K562 (cell line): Measurements from ENCODE around the gene VANGL1. TPM values are rescaled to one million over a fixed set of nuclear protein-coding genes. Genes with fewer than 3 reads are reported as not detected.

Source experiments
- CBX2 ChIP-seq: fragments of 200-600 bp; sonication (generic); IDR thresholded peaks from one replicate; pipeline ENCODE4 v1.6.1; 2012; ENCODE audit warnings: mild to moderate bottlenecking, low read length, inconsistent platforms; ENCODE audit not compliant: insufficient read depth, poor library complexity, severe bottlenecking
- CEBPB ChIP-seq: fragments of 450-650 bp; IDR thresholded peaks from 2 replicates; pipeline ENCODE4 v1.6.1; 2016; ENCODE audit warnings: missing genetic modification characterization, missing compliant biosample characterization
- EP400 ChIP-seq: fragments of 450-650 bp; IDR thresholded peaks from 2 replicates; pipeline ENCODE4 v1.6.1; 2017; ENCODE audit warnings: antibody characterized with exemption, mild to moderate bottlenecking, moderate library complexity
- ETS2 ChIP-seq: IDR thresholded peaks from 2 replicates; pipeline ENCODE4 v1.6.1; 2016; ENCODE audit warnings: borderline replicate concordance, missing genetic modification characterization, mild to moderate bottlenecking, moderate library complexity, missing compliant biosample characterization; ENCODE audit not compliant: poor library complexity, severe bottlenecking
- FOSL1 ChIP-seq: fragments of 200-800 bp; sonication (Bioruptor generic); conservative IDR thresholded peaks from 2 replicates; pipeline ENCODE4 v1.6.1; 2016; ENCODE audit warnings: missing genetic modification characterization, missing compliant biosample characterization
- GABPA ChIP-seq: fragments of 200-800 bp; sonication (Bioruptor generic); conservative IDR thresholded peaks from 2 replicates; pipeline ENCODE4 v1.6.1; 2016; ENCODE audit warnings: low read depth, missing genetic modification characterization, missing compliant biosample characterization
- IFI16 ChIP-seq: fragments of 250-450 bp; sonication (Bioruptor Pico); IDR thresholded peaks from 2 replicates; pipeline ENCODE4 v2.1.2; 2022; ENCODE audit warnings: mild to moderate bottlenecking, inconsistent platforms
- IRF9 ChIP-seq: fragments of 450-650 bp; IDR thresholded peaks from 2 replicates; pipeline ENCODE4 v1.6.1; 2016; ENCODE audit warnings: missing biosample characterization, missing genetic modification characterization
- MTF1 ChIP-seq: fragments of 250-450 bp; sonication (Bioruptor Pico); IDR thresholded peaks from 2 replicates; pipeline ENCODE4 v1.9.0; 2021; ENCODE audit warnings: moderate library complexity, mild to moderate bottlenecking, inconsistent platforms, borderline replicate concordance
- NRF1 ChIP-seq, 2 experiments: fragments of 450-650 bp; IDR thresholded peaks in 1 of 2; conservative IDR thresholded peaks in 1 of 2; 2 replicates each; pipeline ENCODE4 v1.6.1; 2014; ENCODE audit warnings: mild to moderate bottlenecking in 2 of 2
- PHF20 ChIP-seq: fragments of 450-650 bp; IDR thresholded peaks from 2 replicates; pipeline ENCODE4 v1.6.1; 2018; ENCODE audit not compliant: partially characterized antibody
- SMAD3 ChIP-seq: fragments of 450-650 bp; formaldehyde crosslinking; conservative IDR thresholded peaks from 2 replicates; pipeline ENCODE4 v1.4.0; 2020; ENCODE audit warnings: mild to moderate bottlenecking
- SRF ChIP-seq, 2 experiments: fragments of 250-450, 450-650 bp in 1 of 2; sonication (Bioruptor Pico) in 1 of 2; sonication (generic) in 1 of 2; formaldehyde crosslinking; IDR thresholded peaks; 2 replicates each; pipeline versions ENCODE4 v1.5.0 to v1.5.1; 2020 to 2022; ENCODE audit warnings: mild to moderate bottlenecking in 1 of 2, missing genetic modification reagents in 1 of 2
- SRSF3 ChIP-seq: fragments of 200-400 bp; formaldehyde crosslinking; IDR thresholded peaks from 2 replicates; pipeline ENCODE4 v1.6.1; 2016; ENCODE audit warnings: mild to moderate bottlenecking, low read length, moderate library complexity; ENCODE audit not compliant: insufficient read depth
- ZNF133 ChIP-seq: fragments of 250-450 bp; sonication (Bioruptor Pico); IDR thresholded peaks from 2 replicates; pipeline ENCODE4 v1.4.0; 2020; ENCODE audit warnings: mild to moderate bottlenecking
- ZNF239 ChIP-seq: fragments of 250-450 bp; sonication (Bioruptor Pico); IDR thresholded peaks from 2 replicates; pipeline ENCODE4 v1.4.0; 2020; ENCODE audit warnings: mild to moderate bottlenecking
- ZNF583 ChIP-seq: fragments of 250-450 bp; sonication (Bioruptor Pico); IDR thresholded peaks from 2 replicates; pipeline ENCODE4 v1.4.0; 2020
- ZNF75A ChIP-seq: fragments of 450-650 bp; formaldehyde crosslinking; IDR thresholded peaks from 2 replicates; pipeline ENCODE4 v1.4.0; 2020; ENCODE audit warnings: mild to moderate bottlenecking
- ZNF766 ChIP-seq: fragments of 200-800 bp; sonication (Bioruptor generic); conservative IDR thresholded peaks from 2 replicates; pipeline ENCODE4 v1.6.1; 2016; ENCODE audit warnings: missing genetic modification characterization, missing compliant biosample characterization
- ZSCAN32 ChIP-seq: fragments of 450-650 bp; formaldehyde crosslinking; IDR thresholded peaks from 2 replicates; pipeline ENCODE4 v1.4.0; 2020; ENCODE audit warnings: mild to moderate bottlenecking, moderate library complexity
- polyA plus RNA-seq, 8 experiments: library from polyadenylated mRNA; depleted of rRNA in 4 of 8; stranded (reverse) in 5 of 8; unstranded in 3 of 8; fragments of >200 nt; fragmentation: Nextera tagmentation in 2 of 8; fragmentation: Illumina TruSeq in 1 of 8; extraction: Ambion mirVana in 2 of 8; extraction: Trizol in 1 of 8; gene quantifications; 2 replicates each; pipeline versions ENCODE4 v1.2.1 to v1.2.3, GENCODE V29; 2011 to 2014; ENCODE audit warnings: inconsistent platforms in 1 of 8, missing spikeins in 1 of 8
- total RNA-seq, 7 experiments: library from RNA; depleted of rRNA in 6 of 7; stranded (reverse); fragments of >200 nt in 6 of 7; fragmentation: Illumina TruSeq in 2 of 7; extraction: Trizol in 2 of 7; gene quantifications; 2 replicates each; pipeline versions ENCODE4 v1.2.1 to v1.2.3, GENCODE V29; 2011 to 2021; ENCODE audit warnings: low replicate concordance in 1 of 7
- TF ChIP-seq, protein P1 (sequence below): fragments of 250-450 bp; sonication (Bioruptor Pico); IDR thresholded peaks from 2 replicates; pipeline ENCODE4 v1.5.1; 2021; ENCODE audit warnings: mild to moderate bottlenecking
- TF ChIP-seq, protein P2 (sequence below): fragments of 450-650 bp; IDR thresholded peaks from 2 replicates; pipeline ENCODE4 v1.6.1; 2017; ENCODE audit warnings: antibody characterized with exemption, mild to moderate bottlenecking

VANGL1 gene
- total and polyA plus RNA-seq, 9 of the 15 experiments (the other 6 are each of a cell fraction or from before 2014, with no cell fraction given) = 0.90 to 12.8 (median 9.6) TPM

- TF ChIP-seq, protein P1, sequence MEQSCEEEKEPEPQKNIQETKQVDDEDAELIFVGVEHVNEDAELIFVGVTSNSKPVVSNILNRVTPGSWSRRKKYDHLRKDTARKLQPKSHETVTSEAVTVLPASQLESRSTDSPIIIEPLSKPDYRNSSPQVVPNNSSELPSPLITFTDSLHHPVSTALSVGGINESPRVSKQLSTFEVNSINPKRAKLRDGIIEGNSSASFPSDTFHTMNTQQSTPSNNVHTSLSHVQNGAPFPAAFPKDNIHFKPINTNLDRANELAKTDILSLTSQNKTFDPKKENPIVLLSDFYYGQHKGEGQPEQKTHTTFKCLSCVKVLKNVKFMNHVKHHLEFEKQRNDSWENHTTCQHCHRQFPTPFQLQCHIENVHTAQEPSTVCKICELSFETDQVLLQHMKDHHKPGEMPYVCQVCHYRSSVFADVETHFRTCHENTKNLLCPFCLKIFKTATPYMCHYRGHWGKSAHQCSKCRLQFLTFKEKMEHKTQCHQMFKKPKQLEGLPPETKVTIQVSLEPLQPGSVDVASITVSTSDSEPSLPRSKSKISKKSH (CRISPR knock-in tag) = no peak
- no peak for TF ChIP-seq SRSF3
- peak; percentile 85; the same call in 1 of the 2 replicates for TF ChIP-seq ZNF583 (CRISPR knock-in tag)
- no peak for TF ChIP-seq FOSL1
- no peak for TF ChIP-seq SRF (CRISPR knock-in tag; IDR thresholded peaks at IDR 0.05)
- peak; percentile 63; the same call in 1 of the 2 replicates for TF ChIP-seq SMAD3 (CRISPR knock-in tag)
- TF ChIP-seq IRF9 (tag) = peak; percentile 55; the same call in 1 of the 2 replicates
- no peak for TF ChIP-seq PHF20
- 0 out of 2 replicates have a peak, but pooled peaks have one; percentile 13 for TF ChIP-seq CEBPB (tag)
- peak; percentile 59; the same call in 1 of the 2 replicates for TF ChIP-seq ZNF239 (CRISPR knock-in tag)
- no peak for TF ChIP-seq ETS2
- no peak for TF ChIP-seq MTF1 (CRISPR knock-in tag)
- no peak for TF ChIP-seq CBX2
- TF ChIP-seq NRF1 (conservative IDR thresholded peaks at IDR 0.05 in 1 of 2, IDR thresholded peaks at IDR 0.05 in 1 of 2) = no peak
- TF ChIP-seq, protein P2, sequence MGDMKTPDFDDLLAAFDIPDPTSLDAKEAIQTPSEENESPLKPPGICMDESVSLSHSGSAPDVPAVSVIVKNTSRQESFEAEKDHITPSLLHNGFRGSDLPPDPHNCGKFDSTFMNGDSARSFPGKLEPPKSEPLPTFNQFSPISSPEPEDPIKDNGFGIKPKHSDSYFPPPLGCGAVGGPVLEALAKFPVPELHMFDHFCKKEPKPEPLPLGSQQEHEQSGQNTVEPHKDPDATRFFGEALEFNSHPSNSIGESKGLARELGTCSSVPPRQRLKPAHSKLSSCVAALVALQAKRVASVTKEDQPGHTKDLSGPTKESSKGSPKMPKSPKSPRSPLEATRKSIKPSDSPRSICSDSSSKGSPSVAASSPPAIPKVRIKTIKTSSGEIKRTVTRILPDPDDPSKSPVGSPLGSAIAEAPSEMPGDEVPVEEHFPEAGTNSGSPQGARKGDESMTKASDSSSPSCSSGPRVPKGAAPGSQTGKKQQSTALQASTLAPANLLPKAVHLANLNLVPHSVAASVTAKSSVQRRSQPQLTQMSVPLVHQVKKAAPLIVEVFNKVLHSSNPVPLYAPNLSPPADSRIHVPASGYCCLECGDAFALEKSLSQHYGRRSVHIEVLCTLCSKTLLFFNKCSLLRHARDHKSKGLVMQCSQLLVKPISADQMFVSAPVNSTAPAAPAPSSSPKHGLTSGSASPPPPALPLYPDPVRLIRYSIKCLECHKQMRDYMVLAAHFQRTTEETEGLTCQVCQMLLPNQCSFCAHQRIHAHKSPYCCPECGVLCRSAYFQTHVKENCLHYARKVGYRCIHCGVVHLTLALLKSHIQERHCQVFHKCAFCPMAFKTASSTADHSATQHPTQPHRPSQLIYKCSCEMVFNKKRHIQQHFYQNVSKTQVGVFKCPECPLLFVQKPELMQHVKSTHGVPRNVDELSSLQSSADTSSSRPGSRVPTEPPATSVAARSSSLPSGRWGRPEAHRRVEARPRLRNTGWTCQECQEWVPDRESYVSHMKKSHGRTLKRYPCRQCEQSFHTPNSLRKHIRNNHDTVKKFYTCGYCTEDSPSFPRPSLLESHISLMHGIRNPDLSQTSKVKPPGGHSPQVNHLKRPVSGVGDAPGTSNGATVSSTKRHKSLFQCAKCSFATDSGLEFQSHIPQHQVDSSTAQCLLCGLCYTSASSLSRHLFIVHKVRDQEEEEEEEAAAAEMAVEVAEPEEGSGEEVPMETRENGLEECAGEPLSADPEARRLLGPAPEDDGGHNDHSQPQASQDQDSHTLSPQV = peak; percentile 53; the same call in 1 of the 2 replicates
- TF ChIP-seq EP400 = no peak
- TF ChIP-seq ZNF133 = 0 out of 2 replicates have a peak, but pooled peaks have one; percentile 57
- 0 out of 2 replicates have a peak, but pooled peaks have one; percentile 51 for TF ChIP-seq IFI16 (CRISPR knock-in tag)
- TF ChIP-seq GABPA (tag) = no peak
- no peak for TF ChIP-seq ZNF75A (CRISPR knock-in tag)
- 0 out of 2 replicates have a peak, but pooled peaks have one; percentile 54 for TF ChIP-seq ZNF766 (CRISPR knock-in tag)
- peak; percentile 62; the same call in 1 of the 2 replicates for TF ChIP-seq ZSCAN32 (CRISPR knock-in tag)
Observed at GRCh38 chr1:115685029-115685705, 43.4 kb downstream of the VANGL1 start (continued).
